ENCODE results near the gene KLHL40.

Gene KLHL40, protein sequence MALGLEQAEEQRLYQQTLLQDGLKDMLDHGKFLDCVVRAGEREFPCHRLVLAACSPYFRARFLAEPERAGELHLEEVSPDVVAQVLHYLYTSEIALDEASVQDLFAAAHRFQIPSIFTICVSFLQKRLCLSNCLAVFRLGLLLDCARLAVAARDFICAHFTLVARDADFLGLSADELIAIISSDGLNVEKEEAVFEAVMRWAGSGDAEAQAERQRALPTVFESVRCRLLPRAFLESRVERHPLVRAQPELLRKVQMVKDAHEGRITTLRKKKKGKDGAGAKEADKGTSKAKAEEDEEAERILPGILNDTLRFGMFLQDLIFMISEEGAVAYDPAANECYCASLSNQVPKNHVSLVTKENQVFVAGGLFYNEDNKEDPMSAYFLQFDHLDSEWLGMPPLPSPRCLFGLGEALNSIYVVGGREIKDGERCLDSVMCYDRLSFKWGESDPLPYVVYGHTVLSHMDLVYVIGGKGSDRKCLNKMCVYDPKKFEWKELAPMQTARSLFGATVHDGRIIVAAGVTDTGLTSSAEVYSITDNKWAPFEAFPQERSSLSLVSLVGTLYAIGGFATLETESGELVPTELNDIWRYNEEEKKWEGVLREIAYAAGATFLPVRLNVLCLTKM

DNA sequence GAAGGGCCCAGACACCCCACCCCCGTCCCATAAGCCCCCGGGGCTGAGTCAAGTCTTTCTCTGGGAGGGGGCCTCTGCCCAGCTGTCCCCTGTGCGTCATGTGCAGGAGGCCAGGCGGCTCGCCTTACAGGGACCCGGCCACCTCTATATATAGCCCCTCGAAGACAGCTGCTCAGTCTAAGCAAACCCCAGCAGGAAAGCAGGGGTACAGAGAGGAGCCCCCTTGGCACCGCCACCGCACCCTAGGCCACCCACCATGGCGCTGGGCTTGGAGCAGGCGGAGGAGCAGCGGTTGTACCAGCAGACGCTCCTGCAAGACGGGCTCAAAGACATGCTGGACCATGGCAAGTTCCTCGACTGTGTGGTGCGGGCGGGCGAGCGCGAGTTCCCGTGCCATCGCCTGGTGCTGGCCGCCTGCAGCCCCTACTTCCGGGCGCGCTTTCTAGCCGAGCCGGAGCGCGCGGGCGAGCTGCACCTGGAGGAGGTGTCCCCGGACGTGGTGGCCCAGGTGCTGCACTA is at the start of gene KLHL40:
Gene KLHL40 (plus strand): TSS at position 175 of the 519 bp plus-strand sequence. CDS start 82 bp downstream, at position 257.
- Histone ChIP-seq H3K27me3 (ENCODE audit: control insufficient read depth, insufficient read depth, low read length) (no peaks in the 10 kb centered on the region), H3K9ac (ENCODE audit: low read depth, low read length) (no peak within 1 kb of the TSS), H3K4me1 (ENCODE audit: control insufficient read depth, insufficient read depth, low read length) (no peaks in the 10 kb centered on the region), H3K27ac (ENCODE audit: low read depth, low read length) (no peak within 1 kb of the TSS), H3K36me3 (ENCODE audit: control insufficient read depth, insufficient read depth, low read length) (no peaks in the 10 kb centered on the region), H3K9me3 (ENCODE audit: control insufficient read depth, insufficient read depth, low read length) (no peaks in the 10 kb centered on the region), H3K4me3 (ENCODE audit: low read depth, low read length) (no peak within 1 kb of the TSS)

DNA sequence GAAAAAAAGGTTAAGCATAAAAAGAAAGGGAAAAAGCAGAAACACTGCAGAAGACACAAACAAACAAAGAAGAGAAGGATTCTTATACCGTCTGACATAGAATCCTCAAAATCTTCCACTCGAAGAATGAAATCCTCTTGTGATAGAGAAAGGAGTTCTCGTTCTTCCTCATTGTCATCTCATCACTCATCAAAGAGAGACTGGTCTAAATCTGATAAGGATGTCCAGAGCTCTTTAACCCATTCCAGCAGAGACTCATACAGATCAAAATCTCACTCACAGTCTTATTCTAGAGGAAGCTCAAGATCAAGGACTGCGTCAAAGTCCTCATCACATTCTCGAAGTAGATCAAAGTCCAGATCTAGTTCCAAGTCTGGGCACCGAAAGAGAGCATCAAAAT is 48.3 kb upstream of the KLHL40 start:
- H3K36me3 ChIP-seq (ENCODE audit: control insufficient read depth, insufficient read depth, low read length), result peaks cover 97% of the 10 kb centered on the region
- H3K4me1 ChIP-seq (ENCODE audit: control insufficient read depth, insufficient read depth, low read length), result peaks cover 9% of the 10 kb centered on the region
- no peak overlapping the region for H3K9ac ChIP-seq (ENCODE audit: low read depth, low read length)
- H3K27ac ChIP-seq (ENCODE audit: low read depth, low read length), result no peak overlapping the region
- no peak overlapping the region for H3K4me3 ChIP-seq (ENCODE audit: low read depth, low read length)
- no peaks in the 10 kb centered on the region for H3K27me3 ChIP-seq (ENCODE audit: control insufficient read depth, insufficient read depth, low read length)
- no peaks in the 10 kb centered on the region for H3K9me3 ChIP-seq (ENCODE audit: control insufficient read depth, insufficient read depth, low read length)

DNA sequence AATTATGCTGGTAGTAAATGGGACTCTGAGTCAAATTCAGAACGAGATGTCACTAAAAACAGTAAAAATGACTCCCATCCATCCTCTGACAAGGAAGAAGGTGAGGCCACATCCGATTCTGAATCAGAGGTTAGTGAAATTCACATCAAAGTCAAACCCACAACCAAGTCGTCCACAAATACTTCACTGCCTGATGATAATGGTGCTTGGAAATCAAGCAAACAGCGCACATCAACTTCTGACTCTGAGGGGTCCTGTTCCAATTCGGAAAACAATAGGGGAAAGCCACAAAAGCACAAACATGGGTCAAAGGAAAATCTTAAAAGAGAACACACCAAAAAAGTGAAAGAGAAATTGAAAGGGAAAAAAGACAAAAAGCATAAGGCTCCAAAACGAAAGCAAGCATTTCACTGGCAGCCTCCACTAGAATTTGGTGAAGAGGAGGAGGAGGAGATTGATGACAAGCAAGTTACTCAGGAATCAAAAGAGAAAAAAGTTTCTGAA is 46.9 kb upstream of the KLHL40 start:
- Histone ChIP-seq H3K27me3 (ENCODE audit: control insufficient read depth, insufficient read depth, low read length) (no peaks in the 10 kb centered on the region), H3K4me3 (ENCODE audit: low read depth, low read length) (no peak overlapping the region), H3K27ac (ENCODE audit: low read depth, low read length) (no peak overlapping the region), H3K36me3 (ENCODE audit: control insufficient read depth, insufficient read depth, low read length) (peaks cover 98% of the 10 kb centered on the region), H3K9me3 (ENCODE audit: control insufficient read depth, insufficient read depth, low read length) (no peaks in the 10 kb centered on the region), H3K4me1 (ENCODE audit: control insufficient read depth, insufficient read depth, low read length) (no peaks in the 10 kb centered on the region), H3K9ac (ENCODE audit: low read depth, low read length) (no peak overlapping the region)

DNA sequence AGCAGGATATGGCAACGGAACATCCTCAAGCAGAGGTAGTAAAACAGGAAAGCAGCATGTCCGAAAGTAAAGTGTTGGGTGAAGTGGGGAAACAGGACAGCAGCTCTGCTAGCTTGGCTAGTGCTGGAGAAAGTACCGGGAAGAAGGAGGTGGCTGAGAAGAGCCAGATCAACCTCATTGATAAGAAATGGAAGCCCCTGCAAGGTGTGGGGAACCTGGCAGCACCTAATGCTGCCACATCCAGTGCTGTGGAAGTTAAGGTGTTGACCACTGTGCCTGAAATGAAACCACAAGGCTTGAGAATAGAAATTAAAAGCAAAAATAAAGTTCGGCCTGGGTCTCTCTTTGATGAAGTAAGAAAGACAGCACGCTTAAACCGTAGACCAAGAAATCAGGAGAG is 46.1 kb upstream of the KLHL40 start:
- Histone ChIP-seq H3K9me3 (ENCODE audit: control insufficient read depth, insufficient read depth, low read length) (no peaks in the 10 kb centered on the region), H3K4me3 (ENCODE audit: low read depth, low read length) (no peak overlapping the region), H3K9ac (ENCODE audit: low read depth, low read length) (no peak overlapping the region), H3K27me3 (ENCODE audit: control insufficient read depth, insufficient read depth, low read length) (no peaks in the 10 kb centered on the region), H3K27ac (ENCODE audit: low read depth, low read length) (no peak overlapping the region), H3K36me3 (ENCODE audit: control insufficient read depth, insufficient read depth, low read length) (peaks cover 98% of the 10 kb centered on the region), H3K4me1 (ENCODE audit: control insufficient read depth, insufficient read depth, low read length) (no peaks in the 10 kb centered on the region)

DNA sequence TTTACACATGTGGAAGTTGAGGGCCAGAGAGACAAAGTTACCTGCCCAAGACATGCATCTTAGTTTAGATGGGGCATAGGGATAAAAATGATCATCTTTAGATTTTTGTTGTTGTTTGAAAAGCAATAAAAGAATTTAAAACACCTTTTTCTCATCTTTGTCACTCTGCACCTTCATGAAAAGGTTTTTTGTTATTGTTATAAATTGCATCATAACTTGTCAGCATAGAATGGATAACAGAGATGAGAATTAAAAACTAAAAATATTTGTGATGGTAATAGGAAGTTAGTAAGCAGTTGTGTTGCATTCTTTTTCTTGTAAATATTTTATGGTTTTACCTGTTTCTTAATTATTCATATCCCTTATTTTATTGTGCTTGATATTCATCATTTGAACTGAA is 45.2 kb upstream of the KLHL40 start:
- Histone ChIP-seq H3K4me1 (ENCODE audit: control insufficient read depth, insufficient read depth, low read length) (no peaks in the 10 kb centered on the region), H3K9me3 (ENCODE audit: control insufficient read depth, insufficient read depth, low read length) (no peaks in the 10 kb centered on the region), H3K27me3 (ENCODE audit: control insufficient read depth, insufficient read depth, low read length) (no peaks in the 10 kb centered on the region), H3K9ac (ENCODE audit: low read depth, low read length) (no peak overlapping the region), H3K36me3 (ENCODE audit: control insufficient read depth, insufficient read depth, low read length) (peaks cover 98% of the 10 kb centered on the region), H3K27ac (ENCODE audit: low read depth, low read length) (no peak overlapping the region), H3K4me3 (ENCODE audit: low read depth, low read length) (no peak overlapping the region)

DNA sequence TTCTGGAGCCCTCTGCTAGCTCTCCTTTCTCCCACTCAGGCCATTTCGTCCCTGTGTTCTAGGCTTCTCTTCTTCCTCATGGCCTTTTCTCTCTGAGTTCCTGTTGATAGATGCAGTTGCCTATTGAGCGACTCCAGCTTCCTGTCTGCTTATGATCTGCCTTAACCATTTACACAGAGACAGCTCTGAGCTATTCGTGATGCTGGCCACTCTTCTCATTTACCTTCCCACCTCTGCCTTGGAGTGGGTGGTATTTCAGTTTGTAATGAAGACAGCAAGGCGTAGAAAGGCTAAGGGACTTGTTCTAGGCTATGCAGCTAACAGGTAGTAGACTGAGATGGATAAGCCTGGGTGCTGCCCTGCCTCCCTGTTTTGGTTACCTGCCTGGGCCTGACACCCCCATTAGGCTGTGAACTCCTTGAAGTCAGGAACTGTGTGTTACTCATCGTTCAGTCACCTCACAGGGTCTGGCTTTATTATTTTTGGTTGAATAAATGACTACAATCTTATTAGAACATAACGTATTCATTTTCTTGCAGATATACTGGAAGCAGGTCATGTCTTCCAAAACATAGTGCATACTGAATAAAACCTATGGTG is 44.5 kb upstream of the KLHL40 start:
- Histone ChIP-seq H3K27me3 (ENCODE audit: control insufficient read depth, insufficient read depth, low read length) (no peaks in the 10 kb centered on the region), H3K4me3 (ENCODE audit: low read depth, low read length) (no peak overlapping the region), H3K9ac (ENCODE audit: low read depth, low read length) (no peak overlapping the region), H3K9me3 (ENCODE audit: control insufficient read depth, insufficient read depth, low read length) (no peaks in the 10 kb centered on the region), H3K36me3 (ENCODE audit: control insufficient read depth, insufficient read depth, low read length) (peaks cover 98% of the 10 kb centered on the region), H3K4me1 (ENCODE audit: control insufficient read depth, insufficient read depth, low read length) (no peaks in the 10 kb centered on the region), H3K27ac (ENCODE audit: low read depth, low read length) (no peak overlapping the region)

DNA sequence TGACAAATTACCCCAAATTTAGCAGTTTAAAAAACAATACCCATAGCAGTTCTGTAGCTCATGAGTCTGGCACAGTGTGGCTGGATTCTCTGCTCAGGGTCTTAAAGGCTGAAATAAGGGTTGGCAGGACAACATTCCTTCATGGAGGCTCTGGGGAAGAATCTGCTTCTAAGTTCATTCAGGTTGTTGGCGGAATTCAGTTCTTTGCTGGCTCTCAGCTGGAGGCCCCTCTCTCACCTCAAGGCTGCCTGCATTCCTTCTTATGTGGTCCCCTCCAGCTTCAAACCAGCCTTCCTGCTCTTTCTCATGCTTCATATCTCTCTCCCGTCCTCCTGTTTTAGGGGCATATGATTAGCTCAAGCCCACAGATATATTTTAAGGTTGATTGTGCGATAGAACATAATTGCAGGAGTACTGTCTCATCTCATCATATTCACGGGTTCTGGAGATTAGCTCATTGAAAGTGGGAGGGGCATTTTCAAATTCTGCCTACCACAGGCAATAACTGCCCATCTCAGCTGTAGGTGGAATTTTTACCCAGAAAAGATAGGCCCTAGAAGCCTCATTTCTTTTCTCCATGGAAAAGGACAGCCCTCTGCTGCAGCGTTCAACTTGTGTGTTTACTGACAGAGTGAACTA is 37.4 kb upstream of the KLHL40 start:
- H3K4me3 ChIP-seq (ENCODE audit: low read depth, low read length), result peak overlapping the region; percentile 5; the same call in 1 of the 2 replicates
- no peak overlapping the region for H3K9ac ChIP-seq (ENCODE audit: low read depth, low read length)
- H3K9me3 ChIP-seq (ENCODE audit: control insufficient read depth, insufficient read depth, low read length), result no peaks in the 10 kb centered on the region
- peaks cover 62% of the 10 kb centered on the region for H3K36me3 ChIP-seq (ENCODE audit: control insufficient read depth, insufficient read depth, low read length)
- no peaks in the 10 kb centered on the region for H3K27me3 ChIP-seq (ENCODE audit: control insufficient read depth, insufficient read depth, low read length)
- H3K4me1 ChIP-seq (ENCODE audit: control insufficient read depth, insufficient read depth, low read length), result peaks cover 36% of the 10 kb centered on the region
- peak overlapping the region; percentile 61 for H3K27ac ChIP-seq (ENCODE audit: low read depth, low read length)

DNA sequence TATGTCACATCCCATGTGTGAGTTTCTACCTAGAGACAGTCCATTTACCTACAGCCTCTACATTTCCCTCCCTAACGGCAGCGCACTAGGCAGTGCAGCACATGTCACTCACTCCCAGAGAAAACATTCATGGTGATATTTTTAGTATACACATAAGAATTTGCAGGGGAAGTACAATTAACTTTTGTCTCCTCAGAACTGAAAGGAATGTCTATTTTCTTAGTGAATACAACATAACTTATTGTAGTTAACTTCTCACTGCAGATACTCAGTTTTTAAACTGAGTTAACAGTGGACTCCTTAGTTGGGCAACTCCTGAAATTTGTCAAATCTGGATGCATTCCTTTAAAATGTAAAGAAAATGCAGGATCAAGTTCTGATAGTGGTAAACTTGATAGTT is 36.3 kb upstream of the KLHL40 start:
- Histone ChIP-seq H3K9me3 (ENCODE audit: control insufficient read depth, insufficient read depth, low read length) (no peaks in the 10 kb centered on the region), H3K36me3 (ENCODE audit: control insufficient read depth, insufficient read depth, low read length) (peaks cover 51% of the 10 kb centered on the region), H3K4me1 (ENCODE audit: control insufficient read depth, insufficient read depth, low read length) (peaks cover 44% of the 10 kb centered on the region), H3K27me3 (ENCODE audit: control insufficient read depth, insufficient read depth, low read length) (no peaks in the 10 kb centered on the region), H3K9ac (ENCODE audit: low read depth, low read length) (no peak overlapping the region), H3K27ac (ENCODE audit: low read depth, low read length) (no peak overlapping the region), H3K4me3 (ENCODE audit: low read depth, low read length) (no peak overlapping the region)

DNA sequence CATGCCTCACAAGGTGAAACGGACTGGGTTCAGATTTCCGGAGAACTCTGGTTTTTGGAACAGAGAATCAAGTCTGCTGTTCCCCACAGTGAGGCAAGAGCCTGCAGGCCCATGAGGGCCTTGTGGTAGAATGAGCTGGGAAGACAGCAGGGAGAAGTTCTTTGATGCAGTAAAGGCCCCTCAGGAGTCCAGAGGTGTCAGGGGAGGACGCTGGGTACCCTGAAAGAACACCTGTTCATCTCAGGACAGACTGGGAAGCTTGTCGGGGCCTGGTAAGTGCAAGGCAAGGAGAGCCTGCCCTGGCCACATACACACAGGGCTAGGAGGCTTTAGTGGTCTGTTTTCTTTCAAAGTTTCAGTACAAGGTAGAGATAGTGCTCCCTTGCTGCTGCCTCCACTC is 35.6 kb upstream of the KLHL40 start:
- Histone ChIP-seq H3K36me3 (ENCODE audit: control insufficient read depth, insufficient read depth, low read length) (peaks cover 43% of the 10 kb centered on the region), H3K4me1 (ENCODE audit: control insufficient read depth, insufficient read depth, low read length) (peaks cover 44% of the 10 kb centered on the region), H3K9ac (ENCODE audit: low read depth, low read length) (no peak overlapping the region), H3K4me3 (ENCODE audit: low read depth, low read length) (no peak overlapping the region), H3K9me3 (ENCODE audit: control insufficient read depth, insufficient read depth, low read length) (no peaks in the 10 kb centered on the region), H3K27ac (ENCODE audit: low read depth, low read length) (no peak overlapping the region), H3K27me3 (ENCODE audit: control insufficient read depth, insufficient read depth, low read length) (no peaks in the 10 kb centered on the region)

DNA sequence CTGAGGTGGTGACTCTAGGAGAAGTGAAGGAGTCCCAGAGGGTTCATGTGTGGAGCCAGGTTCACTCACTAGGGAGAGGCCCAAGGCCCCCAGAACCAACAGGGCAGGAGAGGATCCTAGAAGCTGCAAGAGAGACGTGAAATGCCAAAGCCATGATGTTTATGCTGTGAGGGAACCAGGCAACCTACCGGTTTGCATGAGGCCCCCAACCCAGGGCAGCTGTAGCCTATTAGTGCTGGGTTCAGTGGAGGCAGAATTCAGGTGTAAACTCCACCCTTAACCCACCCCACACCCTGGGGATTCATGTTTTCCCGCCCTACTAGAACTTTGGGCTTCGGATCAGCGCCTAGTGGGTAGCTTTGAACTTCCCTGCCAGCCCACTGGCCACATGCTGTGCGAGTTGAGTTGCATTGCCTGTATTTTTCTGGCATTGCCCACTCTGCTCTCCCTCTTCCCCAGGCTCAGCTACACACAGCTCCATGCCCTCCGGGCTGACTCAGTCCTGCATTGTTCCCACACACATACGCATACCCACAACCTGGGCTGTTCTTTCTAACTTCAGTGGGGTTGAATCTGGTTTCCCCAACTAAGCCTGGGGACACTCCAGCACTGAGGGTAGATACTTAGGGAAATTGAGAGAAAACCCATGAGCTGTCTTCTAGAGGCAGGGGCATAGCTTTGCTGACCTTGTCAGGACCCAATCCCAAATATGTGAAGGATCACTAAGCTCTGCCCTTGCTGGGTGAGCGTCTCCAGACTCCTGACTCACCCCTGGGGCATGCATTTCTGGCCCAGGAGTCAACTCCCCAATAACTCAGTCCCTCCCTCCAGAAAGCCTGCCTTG is 33.9 kb upstream of the KLHL40 start:
- Histone ChIP-seq H3K9ac (ENCODE audit: low read depth, low read length) (no peak overlapping the region), H3K9me3 (ENCODE audit: control insufficient read depth, insufficient read depth, low read length) (no peaks in the 10 kb centered on the region), H3K4me1 (ENCODE audit: control insufficient read depth, insufficient read depth, low read length) (peaks cover 54% of the 10 kb centered on the region), H3K27me3 (ENCODE audit: control insufficient read depth, insufficient read depth, low read length) (no peaks in the 10 kb centered on the region), H3K27ac (ENCODE audit: low read depth, low read length) (peak overlapping the region; percentile 78), H3K4me3 (ENCODE audit: low read depth, low read length) (no peak overlapping the region), H3K36me3 (ENCODE audit: control insufficient read depth, insufficient read depth, low read length) (peaks cover 27% of the 10 kb centered on the region)

Data from HUES48 (cell line).